Thoracic aorta (tissue), 2 donors: ENCODE measurements around the gene CALN1. TPM values are rescaled to one million over a fixed set of nuclear protein-coding genes. Genes with fewer than 3 reads are reported as not detected.

Experiments
- ATAC-seq: fragments of 150-250 bp; one replicate; pipeline ENCODE4 v1.8.0; 2017; ENCODE audit warnings: low read depth; ENCODE audit not compliant: insufficient number of reproducible peaks, low FRiP score
- DNase-seq: peaks from one replicate; pipeline ENCODE4 v3.0.0-alpha.2; 2020; ENCODE audit warnings: low spot score
- H3K27ac ChIP-seq, 2 donors: fragments of 200-600 bp; sonication (generic); 1 replicate in 1 of 2; 2 replicates in 1 of 2; pipeline ENCODE4 v1.5.1; 2016; ENCODE audit warnings: mild to moderate bottlenecking in 2 of 2, moderate library complexity in 2 of 2
- H3K27me3 ChIP-seq: fragments of 200-600 bp; sonication (generic); replicated peaks from 2 replicates; pipeline ENCODE4 v1.6.0; 2016; ENCODE audit warnings: mild to moderate bottlenecking; ENCODE audit not compliant: insufficient read depth
- H3K36me3 ChIP-seq: fragments of 200-600 bp; sonication (generic); one replicate; pipeline ENCODE4 v1.5.1; 2016
- H3K4me1 ChIP-seq, 2 donors: fragments of 200-600 bp; sonication (generic); 1 replicate in 1 of 2; 2 replicates in 1 of 2; pipeline versions ENCODE4 v1.5.1 to v1.6.0; 2016; ENCODE audit warnings: low read depth in 2 of 2, mild to moderate bottlenecking in 1 of 2; ENCODE audit not compliant: control insufficient read depth in 1 of 2
- H3K4me3 ChIP-seq: fragments of 200-600 bp; sonication (generic); 2 replicates; pipeline ENCODE4 v1.5.1; 2016; ENCODE audit warnings: mild to moderate bottlenecking
- H3K9me3 ChIP-seq: fragments of 200-600 bp; sonication (generic); 2 replicates; pipeline ENCODE4 v1.5.1; 2016
- total RNA-seq, 2 donors: library from RNA; depleted of rRNA; stranded (reverse); fragments of >200 nt; gene quantifications; one replicate each; pipeline versions ENCODE4 v1.1.0 to v1.2.3, GENCODE V29; 2016
- TF ChIP-seq, protein P1 (sequence below): fragments of 200-600 bp; sonication (generic); IDR thresholded peaks from one replicate; pipeline ENCODE4 v1.5.1; 2019; ENCODE audit warnings: antibody characterized with exemption

Gene CALN1
- total RNA-seq, 2 donors from 2014 or later: not detected

DNA sequence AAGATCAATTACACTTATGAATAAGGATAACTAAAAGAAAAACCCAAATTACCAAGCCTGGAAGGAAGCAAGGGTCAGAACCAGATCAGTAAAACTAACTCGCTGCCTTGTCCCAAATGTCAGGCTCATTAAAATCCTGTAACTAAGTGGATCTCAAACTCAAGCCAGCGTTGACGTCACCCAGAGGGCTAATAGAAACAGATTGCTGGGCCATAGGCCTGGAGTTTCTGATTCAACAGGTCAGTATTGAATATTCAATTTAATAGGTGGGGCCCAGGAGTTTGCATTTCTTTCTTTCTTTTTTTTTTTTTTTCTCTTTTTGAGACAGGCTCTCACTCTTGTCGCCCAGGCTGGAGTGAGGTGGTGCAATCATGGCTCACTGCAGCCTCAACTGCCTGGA lies 397.0 kb downstream of the CALN1 start:
- Histone ChIP-seq H3K4me1 (no peaks in the 10 kb centered on the region), H3K36me3 (no peaks in the 10 kb centered on the region), H3K9me3 (no peaks in the 10 kb centered on the region), H3K27me3 (no peaks in the 10 kb centered on the region), H3K27ac (no peak overlapping the region), H3K4me3 (no peak overlapping the region)
- TF ChIP-seq, protein P1, sequence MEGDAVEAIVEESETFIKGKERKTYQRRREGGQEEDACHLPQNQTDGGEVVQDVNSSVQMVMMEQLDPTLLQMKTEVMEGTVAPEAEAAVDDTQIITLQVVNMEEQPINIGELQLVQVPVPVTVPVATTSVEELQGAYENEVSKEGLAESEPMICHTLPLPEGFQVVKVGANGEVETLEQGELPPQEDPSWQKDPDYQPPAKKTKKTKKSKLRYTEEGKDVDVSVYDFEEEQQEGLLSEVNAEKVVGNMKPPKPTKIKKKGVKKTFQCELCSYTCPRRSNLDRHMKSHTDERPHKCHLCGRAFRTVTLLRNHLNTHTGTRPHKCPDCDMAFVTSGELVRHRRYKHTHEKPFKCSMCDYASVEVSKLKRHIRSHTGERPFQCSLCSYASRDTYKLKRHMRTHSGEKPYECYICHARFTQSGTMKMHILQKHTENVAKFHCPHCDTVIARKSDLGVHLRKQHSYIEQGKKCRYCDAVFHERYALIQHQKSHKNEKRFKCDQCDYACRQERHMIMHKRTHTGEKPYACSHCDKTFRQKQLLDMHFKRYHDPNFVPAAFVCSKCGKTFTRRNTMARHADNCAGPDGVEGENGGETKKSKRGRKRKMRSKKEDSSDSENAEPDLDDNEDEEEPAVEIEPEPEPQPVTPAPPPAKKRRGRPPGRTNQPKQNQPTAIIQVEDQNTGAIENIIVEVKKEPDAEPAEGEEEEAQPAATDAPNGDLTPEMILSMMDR: no peak
- DNase-seq (no peak), ATAC-seq (no peak)

DNA sequence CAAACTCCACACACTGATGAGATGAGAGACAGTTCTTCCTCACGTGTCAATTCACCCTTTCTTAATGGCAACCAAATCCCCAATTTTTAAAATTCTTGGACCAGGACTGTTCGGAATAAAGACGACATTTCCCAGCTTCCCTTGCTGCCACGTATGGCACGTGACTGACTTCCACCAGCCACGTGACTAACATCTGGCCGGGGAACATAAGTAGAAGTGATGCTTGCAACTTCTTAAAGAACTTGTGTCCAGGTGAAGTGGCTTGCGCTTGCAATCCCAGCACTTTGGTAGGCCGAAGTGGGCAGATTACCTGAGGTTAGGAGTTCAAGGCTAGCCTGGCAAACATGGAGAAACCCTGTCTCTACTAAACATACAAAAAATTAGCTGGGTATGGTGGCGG lies 405.1 kb downstream of the CALN1 start:
- Histone ChIP-seq H3K9me3 (no peaks in the 10 kb centered on the region), H3K4me3 (no peak overlapping the region), H3K36me3 (no peaks in the 10 kb centered on the region), H3K4me1 (no peaks in the 10 kb centered on the region), H3K27me3 (no peaks in the 10 kb centered on the region), H3K27ac (no peak overlapping the region)
- TF ChIP-seq, protein P1: no peak
- no peak for ATAC-seq
- DNase-seq: no peak

DNA sequence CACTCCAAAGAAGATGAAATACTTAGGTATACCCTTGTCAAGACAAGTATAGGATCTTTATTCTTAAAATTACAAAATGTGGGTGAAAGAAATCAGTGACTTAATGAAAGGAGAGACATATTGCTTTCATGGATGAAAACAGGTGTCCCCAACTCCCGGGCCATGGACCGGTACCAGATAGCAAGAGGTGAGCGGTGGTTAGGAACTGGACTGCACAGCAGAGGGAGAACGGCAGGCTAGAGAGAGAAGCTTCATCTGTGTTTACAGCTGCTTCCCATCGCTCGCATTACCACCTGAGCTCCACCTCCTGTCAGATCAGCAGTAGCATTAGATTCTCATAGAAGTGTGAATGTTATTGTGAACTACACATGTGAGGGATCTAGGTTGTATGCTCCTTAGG lies 408.9 kb downstream of the CALN1 start:
- H3K27me3 ChIP-seq: no peaks in the 10 kb centered on the region
- H3K27ac ChIP-seq: no peak overlapping the region
- no peak overlapping the region for H3K4me3 ChIP-seq
- H3K4me1 ChIP-seq: no peaks in the 10 kb centered on the region
- H3K36me3 ChIP-seq: no peaks in the 10 kb centered on the region
- DNase-seq (no peak), ATAC-seq (no peak)
- H3K9me3 ChIP-seq: no peaks in the 10 kb centered on the region
- TF ChIP-seq, protein P1: no peak

DNA sequence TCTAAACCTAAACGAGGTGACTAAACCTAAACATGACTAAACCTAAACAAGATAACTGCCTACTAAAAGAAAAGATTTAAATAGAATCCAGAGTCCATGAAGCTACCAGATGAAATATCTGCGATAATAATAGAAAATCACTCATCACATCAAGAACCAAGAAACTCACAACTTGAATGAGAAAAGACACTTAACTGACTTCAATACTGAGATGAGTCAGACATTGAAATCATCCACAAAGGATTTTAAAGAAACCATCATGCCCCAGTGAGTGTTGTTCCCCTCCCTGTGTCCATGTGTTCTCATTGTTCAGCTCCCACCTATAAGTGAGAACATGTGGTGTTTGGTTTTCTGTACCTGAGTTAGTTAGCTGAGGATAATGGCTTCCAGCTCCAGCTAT lies 416.0 kb downstream of the CALN1 start:
- TF ChIP-seq, protein P1: no peak
- ATAC-seq: no peak
- Histone ChIP-seq H3K4me3 (no peak overlapping the region), H3K36me3 (no peaks in the 10 kb centered on the region), H3K27ac (no peak overlapping the region), H3K9me3 (no peaks in the 10 kb centered on the region), H3K27me3 (no peaks in the 10 kb centered on the region), H3K4me1 (no peaks in the 10 kb centered on the region)
- DNase-seq: no peak

DNA sequence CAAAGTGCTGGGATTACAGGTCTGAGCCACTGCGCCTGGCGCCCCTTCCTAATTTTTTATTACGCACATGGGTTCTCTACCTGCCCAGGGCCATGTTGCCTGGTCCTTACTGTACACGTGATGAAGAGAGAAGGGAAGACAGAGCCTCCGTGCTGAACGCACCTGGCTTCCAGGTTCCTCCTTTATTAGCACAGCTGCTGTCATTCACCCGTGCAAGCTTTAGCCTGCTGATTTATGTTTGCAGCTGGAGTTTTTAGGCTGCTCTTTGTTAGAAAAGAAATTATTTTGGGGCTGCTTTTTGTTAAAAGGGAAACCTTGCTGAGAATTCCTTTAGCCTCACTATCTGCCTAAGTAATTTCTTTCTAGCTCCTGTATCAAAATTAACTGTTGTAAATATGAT lies 417.0 kb downstream of the CALN1 start:
- no peaks in the 10 kb centered on the region for H3K36me3 ChIP-seq
- no peak for ATAC-seq
- TF ChIP-seq, protein P1: no peak
- DNase-seq: no peak
- no peaks in the 10 kb centered on the region for H3K27me3 ChIP-seq
- H3K4me3 ChIP-seq: no peak overlapping the region
- H3K4me1 ChIP-seq: no peaks in the 10 kb centered on the region
- H3K27ac ChIP-seq: no peak overlapping the region
- H3K9me3 ChIP-seq: no peaks in the 10 kb centered on the region
